Transverse colon (tissue), 4 donors: ENCODE data around the gene MPHOSPH9. TPM values are rescaled to one million over a fixed set of nuclear protein-coding genes. Genes with fewer than 3 reads are reported as not detected.

ENCODE experiments used
- DNase-seq: peaks from one replicate; pipeline ENCODE4 v3.0.0-alpha.2; 2019
- H3K27ac ChIP-seq, 4 donors: fragments of 200-600 bp; sonication (generic); 2 replicates each; pipeline ENCODE4 v1.5.1; 2016 to 2018; ENCODE audit warnings: inconsistent platforms in 4 of 4
- H3K27me3 ChIP-seq: fragments of 200-600 bp; sonication (generic); 2 replicates; pipeline ENCODE4 v1.5.1; 2017; ENCODE audit warnings: inconsistent platforms
- H3K36me3 ChIP-seq, 4 donors: fragments of 200-600 bp; sonication (generic); 2 replicates each; pipeline ENCODE4 v1.5.1; 2017 to 2019; ENCODE audit warnings: inconsistent platforms in 4 of 4
- H3K4me1 ChIP-seq, 4 donors: fragments of 200-600 bp; sonication (generic); 2 replicates each; pipeline ENCODE4 v1.5.1; 2017 to 2020; ENCODE audit warnings: inconsistent platforms in 4 of 4
- H3K4me3 ChIP-seq, 4 donors: fragments of 200-600 bp; sonication (generic); 1 replicate in 1 of 4; 2 replicates in 3 of 4; pipeline versions ENCODE4 v1.5.1 to v1.6.1; 2017 to 2019; ENCODE audit warnings: inconsistent platforms in 4 of 4
- H3K9me3 ChIP-seq, 2 donors: fragments of 200-600 bp; sonication (generic); 2 replicates each; pipeline ENCODE4 v1.5.1; 2017 to 2019; ENCODE audit warnings: inconsistent platforms in 2 of 2
- CTCF ChIP-seq, 5 experiments: fragments of 200-600 bp in 3 of 5; fragments of 450-650 bp in 2 of 5; sonication (generic) in 3 of 5; IDR thresholded peaks; 1 replicate in 2 of 5; 2 replicates in 3 of 5; pipeline ENCODE4 v1.5.1; 2016 to 2017; ENCODE audit warnings: antibody characterized with exemption in 5 of 5, inconsistent platforms in 3 of 5, mild to moderate bottlenecking in 2 of 5, moderate library complexity in 1 of 5
- EP300 ChIP-seq: sonication (generic); formaldehyde crosslinking; IDR thresholded peaks from one replicate; pipeline ENCODE4 v1.6.1; 2017; ENCODE audit warnings: antibody characterized with exemption, low read depth
- POLR2A ChIP-seq: fragments of 450-650 bp; IDR thresholded peaks from one replicate; pipeline ENCODE4 v1.6.1; 2016; ENCODE audit warnings: antibody characterized with exemption, mild to moderate bottlenecking, moderate library complexity
- POLR2AphosphoS5 ChIP-seq, 3 donors: sonication (generic); formaldehyde crosslinking; IDR thresholded peaks; one replicate each; pipeline ENCODE4 v1.6.1; 2016; ENCODE audit warnings: antibody characterized with exemption in 3 of 3
- WGBS, 2 donors: methylation state at CpG; one replicate each; pipeline ENCODE4 v1.1.5; 2018; ENCODE audit warnings: low coverage in 1 of 2; 5-methylcytosine and 5-hydroxymethylcytosine counted together
- in situ Hi-C, 4 donors: fragments of 200-750 bp; cut with MboI; loops; one replicate each; pipeline versions ENCODE4 v1.15.0 to v1.15.1; 2017; ENCODE audit warnings: low sequenced_read_pairs in 3 of 4, low pct_ligation_motif_present in 1 of 4, low pct_unique_long_range_greater_than_20kb in 1 of 4
- intact Hi-C: fragments of 100-400 bp; cut with DNase I; formaldehyde crosslinking; loops from one replicate; pipeline ENCODE4 v1.15.1; 2023; ENCODE audit warnings: low total_unique reads
- total RNA-seq, 4 donors: library from RNA; depleted of rRNA; stranded (reverse); fragments of >200 nt; gene quantifications; one replicate each; pipeline ENCODE4 v1.1.0, GENCODE V29; 2016

Gene MPHOSPH9
- total RNA-seq, 4 donors from 2014 or later, result 15.6 to 90.9 (median 40.7) TPM

DNA sequence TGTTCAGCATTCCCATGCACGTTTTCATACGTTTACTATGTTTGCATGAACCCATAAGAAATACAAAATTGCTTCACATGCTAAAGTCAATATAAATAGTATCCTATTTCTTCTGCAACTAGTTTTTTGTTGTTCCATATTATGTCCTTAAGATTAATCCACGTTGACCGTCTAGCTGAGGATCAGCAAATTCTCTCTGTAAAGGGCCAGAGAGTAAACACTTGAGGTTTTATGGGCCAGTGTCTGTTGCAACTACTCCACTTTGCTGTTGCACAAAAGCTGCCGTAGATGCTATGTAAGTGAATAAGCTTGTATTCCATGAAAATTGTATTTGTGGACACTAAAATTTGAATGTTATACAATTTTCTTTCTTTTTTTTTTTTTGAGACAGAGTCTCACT, 61.0 kb downstream of the MPHOSPH9 start:
- no peak for DNase-seq
- H3K4me3 ChIP-seq, result no peak overlapping the region
- H3K4me1 ChIP-seq, result no peaks in the 10 kb centered on the region
- no peaks in the 10 kb centered on the region for H3K9me3 ChIP-seq
- in situ Hi-C loops (no loop called here), intact Hi-C loops (no loop called here)
- 65 to 73% methylated on average over 5 of the region's 5 CpGs for WGBS, 2 donors
- no peak overlapping the region for H3K27ac ChIP-seq
- no peaks in the 10 kb centered on the region for H3K27me3 ChIP-seq
- H3K36me3 ChIP-seq, result peaks cover 0 to 10% (median 2%) of the 10 kb centered on the region in 4 donors
- TF ChIP-seq CTCF (IDR thresholded peaks at IDR 0.05) (no peak), EP300 (no peak), POLR2A (no peak), POLR2AphosphoS5 (IDR thresholded peaks at IDR 0.05) (no peak)

- Histone ChIP-seq H3K4me3 (no peak overlapping the region), H3K27me3 (no peaks in the 10 kb centered on the region), H3K27ac (no peak overlapping the region), H3K9me3 (no peaks in the 10 kb centered on the region), H3K4me1 (no peaks in the 10 kb centered on the region), H3K36me3 (peaks cover 0 to 12% (median 0%) of the 10 kb centered on the region in 4 donors)
- no peak for DNase-seq
- intact Hi-C loops (no loop called here), in situ Hi-C loops (no loop called here)
- TF ChIP-seq POLR2AphosphoS5 (IDR thresholded peaks at IDR 0.05), result no peak
- no peak for TF ChIP-seq CTCF (IDR thresholded peaks at IDR 0.05)
- no peak for TF ChIP-seq POLR2A
- no peak for TF ChIP-seq EP300
- WGBS, 2 donors, result 48 to 100% methylated on average over 1 to 2 of the region's 2 CpGs
These were observed 65.6 kb downstream of the MPHOSPH9 start for GRCh38 chr12:123167329-123167728.

- no peaks in the 10 kb centered on the region for H3K27me3 ChIP-seq
- H3K4me3 ChIP-seq, result no peak overlapping the region
- intact Hi-C loops (no loop called here), in situ Hi-C loops (no loop called here)
- TF ChIP-seq POLR2AphosphoS5 (IDR thresholded peaks at IDR 0.05), result no peak
- no peak for TF ChIP-seq CTCF (IDR thresholded peaks at IDR 0.05)
- no peak for TF ChIP-seq EP300
- no peak for TF ChIP-seq POLR2A
- no peak overlapping the region for H3K27ac ChIP-seq
- H3K9me3 ChIP-seq, result no peaks in the 10 kb centered on the region
- no peaks in the 10 kb centered on the region for H3K4me1 ChIP-seq
- peaks cover 0 to 12% (median 0%) of the 10 kb centered on the region in 4 donors for H3K36me3 ChIP-seq
- no peak for DNase-seq
- WGBS, 2 donors, result 90% methylated on average over 4 of the region's 4 CpGs; no CpG with 5 or more reads in 1 of the 2 donors
These were observed 67.4 kb downstream of the MPHOSPH9 start for GRCh38 chr12:123165537-123165936.

GRCh38 chr12:123164710-123165261, 68.2 kb downstream of the MPHOSPH9 start:
- DNase-seq, result no peak
- H3K36me3 ChIP-seq, result peaks cover 0 to 12% (median 0%) of the 10 kb centered on the region in 4 donors
- TF ChIP-seq POLR2AphosphoS5 (IDR thresholded peaks at IDR 0.05) (no peak), POLR2A (no peak), CTCF (IDR thresholded peaks at IDR 0.05) (no peak), EP300 (no peak)
- no peaks in the 10 kb centered on the region for H3K4me1 ChIP-seq
- no peaks in the 10 kb centered on the region for H3K27me3 ChIP-seq
- no peaks in the 10 kb centered on the region for H3K9me3 ChIP-seq
- H3K27ac ChIP-seq, result no peak overlapping the region
- WGBS, 2 donors, result 77 to 85% methylated on average over 4 to 9 of the region's 9 CpGs
- H3K4me3 ChIP-seq, result no peak overlapping the region
- intact Hi-C loops, result no loop called here
- in situ Hi-C loops, result no loop called here
